Transverse colon (tissue), 4 donors: Measurements from ENCODE around the gene MBNL1. TPM values are rescaled to one million over a fixed set of nuclear protein-coding genes. Genes with fewer than 3 reads are reported as not detected.
A peak's percentile ranks its signal among the peaks of the same experiment; 100 is the strongest.

Experiments used
- DNase-seq: peaks from one replicate; pipeline ENCODE4 v3.0.0-alpha.2; 2019
- H3K27ac ChIP-seq, 4 donors: fragments of 200-600 bp; sonication (generic); 2 replicates each; pipeline ENCODE4 v1.5.1; 2016 to 2018; ENCODE audit warnings: inconsistent platforms in 4 of 4
- H3K27me3 ChIP-seq: fragments of 200-600 bp; sonication (generic); 2 replicates; pipeline ENCODE4 v1.5.1; 2017; ENCODE audit warnings: inconsistent platforms
- H3K36me3 ChIP-seq, 4 donors: fragments of 200-600 bp; sonication (generic); 2 replicates each; pipeline ENCODE4 v1.5.1; 2017 to 2019; ENCODE audit warnings: inconsistent platforms in 4 of 4
- H3K4me1 ChIP-seq, 4 donors: fragments of 200-600 bp; sonication (generic); 2 replicates each; pipeline ENCODE4 v1.5.1; 2017 to 2020; ENCODE audit warnings: inconsistent platforms in 4 of 4
- H3K4me3 ChIP-seq, 4 donors: fragments of 200-600 bp; sonication (generic); 1 replicate in 1 of 4; 2 replicates in 3 of 4; pipeline versions ENCODE4 v1.5.1 to v1.6.1; 2017 to 2019; ENCODE audit warnings: inconsistent platforms in 4 of 4
- H3K9me3 ChIP-seq, 2 donors: fragments of 200-600 bp; sonication (generic); 2 replicates each; pipeline ENCODE4 v1.5.1; 2017 to 2019; ENCODE audit warnings: inconsistent platforms in 2 of 2
- CTCF ChIP-seq, 5 experiments: fragments of 200-600 bp in 3 of 5; fragments of 450-650 bp in 2 of 5; sonication (generic) in 3 of 5; IDR thresholded peaks; 1 replicate in 2 of 5; 2 replicates in 3 of 5; pipeline ENCODE4 v1.5.1; 2016 to 2017; ENCODE audit warnings: antibody characterized with exemption in 5 of 5, inconsistent platforms in 3 of 5, mild to moderate bottlenecking in 2 of 5, moderate library complexity in 1 of 5
- EP300 ChIP-seq: sonication (generic); formaldehyde crosslinking; IDR thresholded peaks from one replicate; pipeline ENCODE4 v1.6.1; 2017; ENCODE audit warnings: antibody characterized with exemption, low read depth
- POLR2A ChIP-seq: fragments of 450-650 bp; IDR thresholded peaks from one replicate; pipeline ENCODE4 v1.6.1; 2016; ENCODE audit warnings: antibody characterized with exemption, mild to moderate bottlenecking, moderate library complexity
- POLR2AphosphoS5 ChIP-seq, 3 donors: sonication (generic); formaldehyde crosslinking; IDR thresholded peaks; one replicate each; pipeline ENCODE4 v1.6.1; 2016; ENCODE audit warnings: antibody characterized with exemption in 3 of 3
- WGBS, 2 donors: methylation state at CpG; one replicate each; pipeline ENCODE4 v1.1.5; 2018; ENCODE audit warnings: low coverage in 1 of 2; 5-methylcytosine and 5-hydroxymethylcytosine counted together
- in situ Hi-C, 4 donors: fragments of 200-750 bp; cut with MboI; loops; one replicate each; pipeline versions ENCODE4 v1.15.0 to v1.15.1; 2017; ENCODE audit warnings: low sequenced_read_pairs in 3 of 4, low pct_ligation_motif_present in 1 of 4, low pct_unique_long_range_greater_than_20kb in 1 of 4
- intact Hi-C: fragments of 100-400 bp; cut with DNase I; formaldehyde crosslinking; loops from one replicate; pipeline ENCODE4 v1.15.1; 2023; ENCODE audit warnings: low total_unique reads
- total RNA-seq, 4 donors: library from RNA; depleted of rRNA; stranded (reverse); fragments of >200 nt; gene quantifications; one replicate each; pipeline ENCODE4 v1.1.0, GENCODE V29; 2016

MBNL1 gene
- total RNA-seq, 4 donors from 2014 or later = 232 to 658 (median 509) TPM

- H3K4me1 ChIP-seq = peaks cover 5 to 78% (median 32%) of the 10 kb centered on the region in 4 donors
Observed at GRCh38 chr3:152289708-152290107, 21.0 kb downstream of the MBNL1 start.

GRCh38 chr3:152290374-152290773, 21.6 kb downstream of the MBNL1 start:
- TF ChIP-seq EP300 (no peak), POLR2A (no peak), POLR2AphosphoS5 (IDR thresholded peaks at IDR 0.05) (no peak), CTCF (IDR thresholded peaks at IDR 0.05) (no peak)
- no peak for DNase-seq
- H3K4me3 ChIP-seq = no peak overlapping the region
- H3K27ac ChIP-seq = no peak overlapping the region
- intact Hi-C loops = no loop called here
- peaks cover 9 to 78% (median 37%) of the 10 kb centered on the region in 4 donors for H3K4me1 ChIP-seq
- in situ Hi-C loops = loop anchor here in 1 of 4 donors (25.0 kb wide), 1 partner anchor 147 kb away; no protein-coding TSS in a partner anchor
- H3K9me3 ChIP-seq = no peaks in the 10 kb centered on the region
- H3K36me3 ChIP-seq = no peaks in the 10 kb centered on the region
- no peaks in the 10 kb centered on the region for H3K27me3 ChIP-seq

More at GRCh38 chr3:152289708-152290107, 21.0 kb downstream of the MBNL1 start:
- H3K27ac ChIP-seq = no peak overlapping the region
- H3K9me3 ChIP-seq = no peaks in the 10 kb centered on the region
- H3K36me3 ChIP-seq = no peaks in the 10 kb centered on the region
- TF ChIP-seq POLR2A (no peak), EP300 (no peak), POLR2AphosphoS5 (IDR thresholded peaks at IDR 0.05) (no peak), CTCF (IDR thresholded peaks at IDR 0.05) (no peak)
- DNase-seq = no peak
- no peak overlapping the region for H3K4me3 ChIP-seq
- WGBS, 2 donors = 80 to 81% methylated on average over 3 of the region's 3 CpGs
- H3K27me3 ChIP-seq = no peaks in the 10 kb centered on the region
- in situ Hi-C loops = loop anchor here in 1 of 4 donors (25.0 kb wide), 1 partner anchor 148 kb away; no protein-coding TSS in a partner anchor
- intact Hi-C loops = no loop called here

- Histone ChIP-seq H3K4me1 (peaks cover 11 to 87% (median 45%) of the 10 kb centered on the region in 4 donors), H3K4me3 (no peak overlapping the region), H3K27ac (peak overlapping the region in 3 of 4 donors; percentile 3 to 30 (median 4)), H3K27me3 (no peaks in the 10 kb centered on the region), H3K36me3 (no peaks in the 10 kb centered on the region), H3K9me3 (no peaks in the 10 kb centered on the region)
- 62 to 73% methylated on average over 5 of the region's 5 CpGs for WGBS, 2 donors
- intact Hi-C loops = no loop called here
- in situ Hi-C loops = loop anchor here in 1 of 4 donors (25.0 kb wide), 1 partner anchor 146 kb away; no protein-coding TSS in a partner anchor
- no peak for TF ChIP-seq POLR2A
- no peak for TF ChIP-seq POLR2AphosphoS5 (IDR thresholded peaks at IDR 0.05)
- no peak for TF ChIP-seq CTCF (IDR thresholded peaks at IDR 0.05)
- no peak for TF ChIP-seq EP300
- no peak for DNase-seq
Observed at GRCh38 chr3:152291238-152291637, 22.5 kb downstream of the MBNL1 start.

- Histone ChIP-seq H3K4me3 (no peak overlapping the region), H3K4me1 (peaks cover 11 to 89% (median 48%) of the 10 kb centered on the region in 4 donors), H3K36me3 (no peaks in the 10 kb centered on the region), H3K9me3 (no peaks in the 10 kb centered on the region), H3K27ac (peak overlapping the region in 3 of 4 donors; percentile 3 to 30 (median 4)), H3K27me3 (no peaks in the 10 kb centered on the region)
- TF ChIP-seq POLR2AphosphoS5 (IDR thresholded peaks at IDR 0.05) = no peak
- no peak for TF ChIP-seq POLR2A
- TF ChIP-seq CTCF (IDR thresholded peaks at IDR 0.05) = no peak
- no peak for TF ChIP-seq EP300
- in situ Hi-C loops (loop anchor here in 1 of 4 donors (25.0 kb wide), 1 partner anchor 146 kb away; no protein-coding TSS in a partner anchor), intact Hi-C loops (no loop called here)
- no peak for DNase-seq
- 64 to 72% methylated on average over 4 of the region's 4 CpGs for WGBS, 2 donors
Observed at GRCh38 chr3:152291649-152292066, 22.9 kb downstream of the MBNL1 start.
